Fibroblast of pulmonary artery (primary cell): ENCODE results near the gene ARNT2.

Source experiments
- DNase-seq: peaks from one replicate; pipeline ENCODE4 v3.0.0-alpha.2; 2010; ENCODE audit warnings: low read depth
- H3K4me3 ChIP-seq: replicated peaks from 2 replicates; pipeline ENCODE4 v1.5.1; 2011; ENCODE audit warnings: low read depth, mild to moderate bottlenecking, control low read depth, low read length, moderate library complexity
- CTCF ChIP-seq: IDR thresholded peaks from 2 replicates; pipeline ENCODE4 v1.5.1; 2011; ENCODE audit warnings: mild to moderate bottlenecking, control low read depth, low read length, inconsistent platforms; ENCODE audit errors: missing control alignments

Gene ARNT2

GRCh38 chr15:80467311-80467714 is 63.1 kb downstream of the ARNT2 start:
- DNase-seq, result no peak
- no peak overlapping the region for H3K4me3 ChIP-seq
- TF ChIP-seq CTCF, result no peak

GRCh38 chr15:80468796-80469195 is 64.6 kb downstream of the ARNT2 start:
- TF ChIP-seq CTCF, result no peak
- H3K4me3 ChIP-seq, result no peak overlapping the region
- no peak for DNase-seq

GRCh38 chr15:80471881-80472280 is 67.7 kb downstream of the ARNT2 start:
- no peak for TF ChIP-seq CTCF
- no peak overlapping the region for H3K4me3 ChIP-seq

GRCh38 chr15:80473286-80474223 is 69.4 kb downstream of the ARNT2 start:
- no peak for TF ChIP-seq CTCF
- DNase-seq, result no peak
- H3K4me3 ChIP-seq, result no peak overlapping the region

More at GRCh38 chr15:80471881-80472280, 67.7 kb downstream of the ARNT2 start:
- no peak for DNase-seq

GRCh38 chr15:80474224-80475215 is 70.3 kb downstream of the ARNT2 start:
- DNase-seq, result no peak
- no peak overlapping the region for H3K4me3 ChIP-seq
- TF ChIP-seq CTCF, result no peak

- H3K4me3 ChIP-seq, result no peak overlapping the region
- peak; percentile 22 for TF ChIP-seq CTCF
- DNase-seq, result no peak
Observed at GRCh38 chr15:80475572-80475971, 71.4 kb downstream of the ARNT2 start.
